Erythroblast (primary cell): ENCODE measurements around the gene TNIK.

Experiments
- GATA1 ChIP-seq: IDR thresholded peaks from 2 replicates; pipeline ENCODE4 v1.6.1; 2011; ENCODE audit warnings: low read depth, mild to moderate bottlenecking, control low read depth, low read length, moderate library complexity
- POLR2A ChIP-seq: IDR thresholded peaks from 2 replicates; pipeline ENCODE4 v1.6.1; 2011; ENCODE audit warnings: mild to moderate bottlenecking, low read length

DNA sequence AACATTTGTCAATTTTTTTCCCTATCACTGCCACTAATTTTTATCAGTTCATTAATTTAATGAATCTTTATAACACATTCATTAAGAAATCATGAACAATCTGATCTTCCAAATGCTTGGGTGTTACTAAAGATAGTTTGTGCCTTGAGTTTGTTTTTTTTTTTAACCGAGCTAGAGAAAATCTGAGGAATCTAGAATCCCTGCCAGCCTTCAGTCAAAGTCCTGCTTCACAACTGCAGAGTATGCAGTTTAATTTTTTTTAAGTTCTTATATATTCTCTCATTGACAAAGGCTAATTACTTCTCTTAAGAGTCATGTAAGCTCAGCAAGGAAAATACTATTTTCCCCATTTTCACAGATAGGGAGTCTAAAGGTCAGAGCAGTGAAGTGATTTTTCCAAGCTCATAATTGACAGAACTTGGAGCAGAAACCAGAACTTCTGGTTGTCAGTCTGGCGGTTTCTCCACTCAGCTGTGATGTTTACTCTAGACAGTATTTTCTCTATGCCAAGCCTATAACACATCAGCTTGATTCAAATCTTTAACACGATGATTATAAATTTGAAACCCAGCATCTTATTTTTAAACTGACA is 55.7 kb downstream of the TNIK start:
- TF ChIP-seq POLR2A = no peak
- TF ChIP-seq GATA1 = no peak
